HepG2 (cell line): Measurements from ENCODE around the gene EMILIN1. TPM values are rescaled to one million over a fixed set of nuclear protein-coding genes. Genes with fewer than 3 reads are reported as not detected.

Source experiments
- ATF7 ChIP-seq, 2 experiments: fragments of 450-650 bp in 1 of 2; sonication (generic) in 1 of 2; formaldehyde crosslinking in 1 of 2; IDR thresholded peaks; 2 replicates each; pipeline versions ENCODE4 v1.4.0 to v1.6.1; 2016 to 2020; ENCODE audit warnings: antibody characterized with exemption in 1 of 2, mild to moderate bottlenecking in 1 of 2, missing genetic modification reagents in 1 of 2
- CCAR2 ChIP-seq: fragments of 200-400 bp; formaldehyde crosslinking; optimal IDR thresholded peaks from 2 replicates; pipeline ENCODE3; 2018; ENCODE audit warnings: low read depth, mild to moderate bottlenecking, low read length, moderate library complexity
- FOXA1 ChIP-seq, 2 experiments: fragments of 450-650 bp in 1 of 2; sonication (generic) in 1 of 2; formaldehyde crosslinking in 1 of 2; IDR thresholded peaks; 2 replicates each; pipeline versions ENCODE4 v1.4.0 to v1.6.1; 2016 to 2020; ENCODE audit warnings: missing genetic modification reagents in 1 of 2
- GATAD1 ChIP-seq: IDR thresholded peaks from 2 replicates; pipeline ENCODE4 v1.6.1; 2016; ENCODE audit warnings: missing genetic modification reagents, missing compliant biosample characterization
- NFE2 ChIP-seq: sonication (generic); formaldehyde crosslinking; IDR thresholded peaks from 2 replicates; pipeline ENCODE4 v1.4.0; 2020; ENCODE audit warnings: missing genetic modification reagents
- NFKB2 ChIP-seq: sonication (generic); formaldehyde crosslinking; IDR thresholded peaks from 2 replicates; pipeline ENCODE4 v1.4.0; 2020; ENCODE audit warnings: missing genetic modification reagents, borderline replicate concordance
- PHF5A ChIP-seq: IDR thresholded peaks from one replicate; pipeline ENCODE4 v1.6.1; 2018; ENCODE audit warnings: low read depth, missing genetic modification reagents; ENCODE audit not compliant: unreplicated experiment
- POLR2G ChIP-seq: fragments of 200-400 bp; formaldehyde crosslinking; IDR thresholded peaks from 2 replicates; pipeline ENCODE4 v1.6.1; 2018; ENCODE audit warnings: mild to moderate bottlenecking, low read depth, low read length, moderate library complexity
- SIN3A ChIP-seq: IDR thresholded peaks from 2 replicates; pipeline ENCODE4 v1.6.1; 2011; ENCODE audit warnings: low read depth, mild to moderate bottlenecking, control low read depth, low read length, borderline replicate concordance
- SMC3 ChIP-seq: IDR thresholded peaks from 2 replicates; pipeline ENCODE4 v1.6.1; 2011; ENCODE audit warnings: low read length, improper control_type of control experiment
- SP4 ChIP-seq: sonication (generic); formaldehyde crosslinking; IDR thresholded peaks from 2 replicates; pipeline ENCODE4 v1.8.1; 2023; ENCODE audit warnings: mild to moderate bottlenecking, missing genetic modification reagents
- TCF7 ChIP-seq: sonication (generic); IDR thresholded peaks from 2 replicates; pipeline ENCODE4 v1.6.1; 2016; ENCODE audit warnings: antibody characterized with exemption, low read depth
- ZBTB1 ChIP-seq: sonication (generic); formaldehyde crosslinking; IDR thresholded peaks from 2 replicates; pipeline ENCODE4 v1.4.0; 2020; ENCODE audit warnings: missing genetic modification reagents, borderline replicate concordance
- ZBTB42 ChIP-seq: sonication (generic); formaldehyde crosslinking; IDR thresholded peaks from 2 replicates; pipeline ENCODE4 v1.5.0; 2020; ENCODE audit warnings: mild to moderate bottlenecking, missing genetic modification reagents
- ZMYM2 ChIP-seq: sonication (generic); formaldehyde crosslinking; IDR thresholded peaks from 2 replicates; pipeline ENCODE4 v1.8.0; 2022; ENCODE audit warnings: mild to moderate bottlenecking, missing genetic modification reagents
- ZNF274 ChIP-seq: sonication (generic); formaldehyde crosslinking; IDR thresholded peaks from 2 replicates; pipeline ENCODE4 v1.5.1; 2020; ENCODE audit warnings: mild to moderate bottlenecking, missing genetic modification reagents
- polyA plus RNA-seq, 8 experiments: library from polyadenylated mRNA; depleted of rRNA in 3 of 8; stranded (reverse) in 7 of 8; unstranded in 1 of 8; fragments of >200 nt; fragmentation: Illumina TruSeq in 4 of 8; extraction: Trizol in 4 of 8; gene quantifications; 2 replicates each; pipeline versions ENCODE4 v1.2.1 to v1.2.3, GENCODE V29; 2011 to 2016; ENCODE audit warnings: low read depth in 4 of 8, missing spikeins in 1 of 8, mixed read lengths in 1 of 8; ENCODE audit not compliant: insufficient read depth in 1 of 8
- total RNA-seq, 5 experiments: library from RNA; depleted of rRNA; stranded (reverse); fragments of >200 nt; fragmentation: Illumina TruSeq; extraction: Trizol; gene quantifications; 2 replicates each; pipeline ENCODE4 v1.2.3, GENCODE V29; 2016; ENCODE audit warnings: low read depth in 1 of 5
- TF ChIP-seq, protein P1 (sequence below): sonication (generic); formaldehyde crosslinking; IDR thresholded peaks from 2 replicates; pipeline ENCODE4 v1.8.0; 2022; ENCODE audit warnings: mild to moderate bottlenecking, missing genetic modification reagents, borderline replicate concordance
- TF ChIP-seq, protein P2 (sequence below): sonication (generic); formaldehyde crosslinking; IDR thresholded peaks from 2 replicates; pipeline ENCODE4 v1.5.0; 2020; ENCODE audit warnings: missing genetic modification reagents
- TF ChIP-seq, protein P3 (sequence below): sonication (generic); formaldehyde crosslinking; IDR thresholded peaks from 2 replicates; pipeline ENCODE4 v1.4.0; 2020; ENCODE audit warnings: missing genetic modification reagents
- TF ChIP-seq, protein P4 (sequence below): sonication (generic); formaldehyde crosslinking; IDR thresholded peaks from 2 replicates; pipeline ENCODE4 v1.5.1; 2020; ENCODE audit warnings: mild to moderate bottlenecking, missing genetic modification reagents, moderate library complexity
- TF ChIP-seq, protein P5 (sequence below): sonication (generic); formaldehyde crosslinking; IDR thresholded peaks from 2 replicates; pipeline ENCODE4 v1.4.0; 2020; ENCODE audit warnings: missing genetic modification reagents, borderline replicate concordance

EMILIN1 gene
- total and polyA plus RNA-seq, 2 of the 13 experiments (the other 11 are each of a cell fraction or from before 2014, with no cell fraction given) = 8.1 to 9.7 TPM

DNA sequence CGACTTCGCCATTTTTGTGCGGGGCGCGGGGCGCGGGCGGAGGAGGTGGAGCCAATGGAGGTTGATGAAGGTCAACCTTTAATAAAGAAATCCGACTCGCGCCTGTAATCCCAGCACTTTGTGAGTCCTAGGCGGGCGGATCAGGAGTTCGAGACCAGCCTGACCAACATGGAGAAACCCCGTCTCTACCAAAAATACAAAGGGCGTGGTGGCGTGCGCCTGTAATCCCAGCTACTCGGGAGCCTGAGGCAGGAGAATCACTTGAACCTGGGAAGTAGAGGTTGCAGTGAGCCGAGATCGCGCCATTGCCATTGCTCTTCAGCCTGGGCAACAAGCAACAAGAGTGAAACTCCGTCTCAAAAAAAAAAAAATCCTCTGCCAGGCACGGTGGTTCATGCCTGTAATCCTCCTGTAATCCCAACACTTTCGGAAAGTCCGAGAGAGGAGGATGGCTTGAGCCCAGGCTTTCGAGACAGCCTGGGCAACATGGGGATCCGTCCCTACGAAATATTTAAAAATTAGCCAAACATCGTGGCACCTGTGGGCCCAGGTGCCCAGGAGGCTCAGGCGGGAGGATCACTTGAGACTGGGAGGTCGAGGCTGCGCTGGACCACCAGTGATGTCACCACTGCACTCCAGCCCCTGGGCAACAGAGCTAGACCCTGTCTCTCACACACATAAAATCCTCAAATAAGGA lies 56.5 kb downstream of the EMILIN1 start (continued):
- TF ChIP-seq, protein P1, sequence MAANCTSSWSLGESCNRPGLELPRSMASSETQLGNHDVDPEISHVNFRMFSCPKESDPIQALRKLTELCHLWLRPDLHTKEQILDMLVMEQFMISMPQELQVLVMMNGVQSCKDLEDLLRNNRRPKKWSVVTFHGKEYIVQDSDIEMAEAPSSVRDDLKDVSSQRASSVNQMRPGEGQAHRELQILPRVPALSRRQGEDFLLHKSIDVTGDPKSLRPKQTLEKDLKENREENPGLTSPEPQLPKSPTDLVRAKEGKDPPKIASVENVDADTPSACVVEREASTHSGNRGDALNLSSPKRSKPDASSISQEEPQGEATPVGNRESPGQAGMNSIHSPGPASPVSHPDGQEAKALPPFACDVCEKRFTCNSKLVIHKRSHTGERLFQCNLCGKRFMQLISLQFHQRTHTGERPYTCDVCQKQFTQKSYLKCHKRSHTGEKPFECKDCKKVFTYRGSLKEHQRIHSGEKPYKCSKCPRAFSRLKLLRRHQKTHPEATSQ (CRISPR knock-in tag) = peak; percentile 64; the same call in 1 of the 2 replicates
- TF ChIP-seq, protein P2, sequence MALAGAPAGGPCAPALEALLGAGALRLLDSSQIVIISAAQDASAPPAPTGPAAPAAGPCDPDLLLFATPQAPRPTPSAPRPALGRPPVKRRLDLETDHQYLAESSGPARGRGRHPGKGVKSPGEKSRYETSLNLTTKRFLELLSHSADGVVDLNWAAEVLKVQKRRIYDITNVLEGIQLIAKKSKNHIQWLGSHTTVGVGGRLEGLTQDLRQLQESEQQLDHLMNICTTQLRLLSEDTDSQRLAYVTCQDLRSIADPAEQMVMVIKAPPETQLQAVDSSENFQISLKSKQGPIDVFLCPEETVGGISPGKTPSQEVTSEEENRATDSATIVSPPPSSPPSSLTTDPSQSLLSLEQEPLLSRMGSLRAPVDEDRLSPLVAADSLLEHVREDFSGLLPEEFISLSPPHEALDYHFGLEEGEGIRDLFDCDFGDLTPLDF (CRISPR knock-in tag) = no peak
- TF ChIP-seq, protein P3, sequence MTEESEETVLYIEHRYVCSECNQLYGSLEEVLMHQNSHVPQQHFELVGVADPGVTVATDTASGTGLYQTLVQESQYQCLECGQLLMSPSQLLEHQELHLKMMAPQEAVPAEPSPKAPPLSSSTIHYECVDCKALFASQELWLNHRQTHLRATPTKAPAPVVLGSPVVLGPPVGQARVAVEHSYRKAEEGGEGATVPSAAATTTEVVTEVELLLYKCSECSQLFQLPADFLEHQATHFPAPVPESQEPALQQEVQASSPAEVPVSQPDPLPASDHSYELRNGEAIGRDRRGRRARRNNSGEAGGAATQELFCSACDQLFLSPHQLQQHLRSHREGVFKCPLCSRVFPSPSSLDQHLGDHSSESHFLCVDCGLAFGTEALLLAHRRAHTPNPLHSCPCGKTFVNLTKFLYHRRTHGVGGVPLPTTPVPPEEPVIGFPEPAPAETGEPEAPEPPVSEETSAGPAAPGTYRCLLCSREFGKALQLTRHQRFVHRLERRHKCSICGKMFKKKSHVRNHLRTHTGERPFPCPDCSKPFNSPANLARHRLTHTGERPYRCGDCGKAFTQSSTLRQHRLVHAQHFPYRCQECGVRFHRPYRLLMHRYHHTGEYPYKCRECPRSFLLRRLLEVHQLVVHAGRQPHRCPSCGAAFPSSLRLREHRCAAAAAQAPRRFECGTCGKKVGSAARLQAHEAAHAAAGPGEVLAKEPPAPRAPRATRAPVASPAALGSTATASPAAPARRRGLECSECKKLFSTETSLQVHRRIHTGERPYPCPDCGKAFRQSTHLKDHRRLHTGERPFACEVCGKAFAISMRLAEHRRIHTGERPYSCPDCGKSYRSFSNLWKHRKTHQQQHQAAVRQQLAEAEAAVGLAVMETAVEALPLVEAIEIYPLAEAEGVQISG = no peak
- TF ChIP-seq ZBTB42 = no peak
- no peak for TF ChIP-seq NFE2 (CRISPR knock-in tag)
- TF ChIP-seq ZNF274 (CRISPR knock-in tag) = no peak
- no peak for TF ChIP-seq CCAR2
- no peak for TF ChIP-seq SMC3
- TF ChIP-seq SIN3A = no peak
- no peak for TF ChIP-seq NFKB2 (CRISPR knock-in tag)
- TF ChIP-seq FOXA1 (IDR thresholded peaks at IDR 0.05) = no peak
- TF ChIP-seq FOXA1 (CRISPR knock-in tag; IDR thresholded peaks at IDR 0.05) = no peak
- no peak for TF ChIP-seq GATAD1
- TF ChIP-seq ZBTB1 = no peak
- TF ChIP-seq TCF7 = no peak
- no peak for TF ChIP-seq POLR2G
- TF ChIP-seq, protein P4, sequence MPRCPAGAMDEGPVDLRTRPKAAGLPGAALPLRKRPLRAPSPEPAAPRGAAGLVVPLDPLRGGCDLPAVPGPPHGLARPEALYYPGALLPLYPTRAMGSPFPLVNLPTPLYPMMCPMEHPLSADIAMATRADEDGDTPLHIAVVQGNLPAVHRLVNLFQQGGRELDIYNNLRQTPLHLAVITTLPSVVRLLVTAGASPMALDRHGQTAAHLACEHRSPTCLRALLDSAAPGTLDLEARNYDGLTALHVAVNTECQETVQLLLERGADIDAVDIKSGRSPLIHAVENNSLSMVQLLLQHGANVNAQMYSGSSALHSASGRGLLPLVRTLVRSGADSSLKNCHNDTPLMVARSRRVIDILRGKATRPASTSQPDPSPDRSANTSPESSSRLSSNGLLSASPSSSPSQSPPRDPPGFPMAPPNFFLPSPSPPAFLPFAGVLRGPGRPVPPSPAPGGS = no peak
- TF ChIP-seq SP4 (CRISPR knock-in tag) = no peak; the same call in 1 of the 2 replicates
- no peak for TF ChIP-seq PHF5A (CRISPR knock-in tag)
- TF ChIP-seq, protein P5, sequence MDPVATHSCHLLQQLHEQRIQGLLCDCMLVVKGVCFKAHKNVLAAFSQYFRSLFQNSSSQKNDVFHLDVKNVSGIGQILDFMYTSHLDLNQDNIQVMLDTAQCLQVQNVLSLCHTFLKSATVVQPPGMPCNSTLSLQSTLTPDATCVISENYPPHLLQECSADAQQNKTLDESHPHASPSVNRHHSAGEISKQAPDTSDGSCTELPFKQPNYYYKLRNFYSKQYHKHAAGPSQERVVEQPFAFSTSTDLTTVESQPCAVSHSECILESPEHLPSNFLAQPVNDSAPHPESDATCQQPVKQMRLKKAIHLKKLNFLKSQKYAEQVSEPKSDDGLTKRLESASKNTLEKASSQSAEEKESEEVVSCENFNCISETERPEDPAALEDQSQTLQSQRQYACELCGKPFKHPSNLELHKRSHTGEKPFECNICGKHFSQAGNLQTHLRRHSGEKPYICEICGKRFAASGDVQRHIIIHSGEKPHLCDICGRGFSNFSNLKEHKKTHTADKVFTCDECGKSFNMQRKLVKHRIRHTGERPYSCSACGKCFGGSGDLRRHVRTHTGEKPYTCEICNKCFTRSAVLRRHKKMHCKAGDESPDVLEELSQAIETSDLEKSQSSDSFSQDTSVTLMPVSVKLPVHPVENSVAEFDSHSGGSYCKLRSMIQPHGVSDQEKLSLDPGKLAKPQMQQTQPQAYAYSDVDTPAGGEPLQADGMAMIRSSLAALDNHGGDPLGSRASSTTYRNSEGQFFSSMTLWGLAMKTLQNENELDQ (CRISPR knock-in tag) = no peak
- peak; percentile 64 for TF ChIP-seq ZMYM2 (CRISPR knock-in tag)
- no peak for TF ChIP-seq ATF7 (IDR thresholded peaks at IDR 0.05)
- no peak for TF ChIP-seq ATF7 (CRISPR knock-in tag; IDR thresholded peaks at IDR 0.05)
